Colonic mucosa (tissue), 4 donors: ENCODE measurements around the gene SPAG6. TPM values are rescaled to one million over a fixed set of nuclear protein-coding genes. Genes with fewer than 3 reads are reported as not detected.

Experiments
- DNase-seq: peaks from one replicate; pipeline ENCODE4 v3.0.0-alpha.2; 2020
- H3K27ac ChIP-seq: fragments of 200-600 bp; one replicate; pipeline ENCODE4 v1.8.0; 2021
- H3K27me3 ChIP-seq: fragments of 200-600 bp; one replicate; pipeline ENCODE4 v1.8.0; 2021
- H3K36me3 ChIP-seq: fragments of 200-600 bp; one replicate; pipeline ENCODE4 v1.8.0; 2021
- H3K4me1 ChIP-seq: fragments of 200-600 bp; one replicate; pipeline ENCODE4 v1.8.0; 2021; ENCODE audit warnings: mild to moderate bottlenecking
- H3K4me3 ChIP-seq: fragments of 200-600 bp; one replicate; pipeline ENCODE4 v1.8.0; 2021
- H3K9ac ChIP-seq, 2 donors: one replicate each; pipeline ENCODE4 v1.7.0; 2013; ENCODE audit warnings: control low read depth in 2 of 2, low read depth in 2 of 2, low read length in 2 of 2
- H3K9me3 ChIP-seq: fragments of 200-600 bp; one replicate; pipeline ENCODE4 v1.8.0; 2021
- CTCF ChIP-seq: fragments of 200-600 bp; IDR thresholded peaks from one replicate; pipeline ENCODE4 v1.8.0; 2022; ENCODE audit warnings: antibody characterized with exemption, mild to moderate bottlenecking
- intact Hi-C: fragments of 100-400 bp; cut with DNase I; formaldehyde crosslinking; loops from one replicate; pipeline ENCODE4 v1.14.1; 2022
- total RNA-seq, 2 donors: library from RNA; stranded (reverse); fragmentation: NEBNext Ultra II Directional in 1 of 2; extraction: Animal tissue kit (Norgen Biotek cat#: 25700) in 1 of 2; gene quantifications; one replicate each; pipeline ENCODE4 v1.2.1, GENCODE V29; 2021
- donor health status: healthy.
- donor health status: DM: no; HTN: no; CAD: no.
- donor health status: DM: no; HTN: no; CAD: no.

SPAG6 gene
- total RNA-seq, 2 donors from 2014 or later: not detected

- no peaks in the 10 kb centered on the region for H3K9me3 ChIP-seq
- DNase-seq: no peak
- intact Hi-C loops: no loop called here
- H3K9ac ChIP-seq: no peak overlapping the region
- TF ChIP-seq CTCF: no peak
- no peaks in the 10 kb centered on the region for H3K4me1 ChIP-seq
- no peaks in the 10 kb centered on the region for H3K27me3 ChIP-seq
- H3K27ac ChIP-seq: no peak overlapping the region
- no peak overlapping the region for H3K4me3 ChIP-seq
- H3K36me3 ChIP-seq: no peaks in the 10 kb centered on the region
Measured at GRCh38 chr10:22456486-22456885, 111.2 kb downstream of the SPAG6 start.

GRCh38 chr10:22458272-22459038 is 113.2 kb downstream of the SPAG6 start:
- Histone ChIP-seq H3K4me1 (no peaks in the 10 kb centered on the region), H3K36me3 (no peaks in the 10 kb centered on the region), H3K27me3 (no peaks in the 10 kb centered on the region), H3K9me3 (no peaks in the 10 kb centered on the region), H3K27ac (no peak overlapping the region), H3K4me3 (no peak overlapping the region), H3K9ac (no peak overlapping the region)
- DNase-seq: no peak
- intact Hi-C loops: no loop called here
- no peak for TF ChIP-seq CTCF

GRCh38 chr10:22459496-22459895 is 114.2 kb downstream of the SPAG6 start:
- H3K4me3 ChIP-seq: no peak overlapping the region
- H3K9ac ChIP-seq: no peak overlapping the region
- no peak for TF ChIP-seq CTCF
- intact Hi-C loops: no loop called here
- no peak overlapping the region for H3K27ac ChIP-seq
- no peaks in the 10 kb centered on the region for H3K27me3 ChIP-seq
- H3K36me3 ChIP-seq: no peaks in the 10 kb centered on the region
- DNase-seq: no peak
- no peaks in the 10 kb centered on the region for H3K4me1 ChIP-seq
- H3K9me3 ChIP-seq: no peaks in the 10 kb centered on the region

- DNase-seq: no peak
- Histone ChIP-seq H3K4me3 (no peak overlapping the region), H3K27me3 (no peaks in the 10 kb centered on the region), H3K4me1 (no peaks in the 10 kb centered on the region), H3K9ac (no peak overlapping the region), H3K9me3 (no peaks in the 10 kb centered on the region), H3K36me3 (no peaks in the 10 kb centered on the region), H3K27ac (no peak overlapping the region)
- TF ChIP-seq CTCF: no peak
- intact Hi-C loops: no loop called here
Measured at GRCh38 chr10:22460101-22460500, 114.8 kb downstream of the SPAG6 start.

GRCh38 chr10:22460531-22461403 is 115.5 kb downstream of the SPAG6 start:
- no peaks in the 10 kb centered on the region for H3K27me3 ChIP-seq
- no peak overlapping the region for H3K4me3 ChIP-seq
- no peaks in the 10 kb centered on the region for H3K4me1 ChIP-seq
- no peaks in the 10 kb centered on the region for H3K36me3 ChIP-seq
- H3K27ac ChIP-seq: no peak overlapping the region
- DNase-seq: no peak
- no peak for TF ChIP-seq CTCF
- H3K9ac ChIP-seq: no peak overlapping the region
- intact Hi-C loops: no loop called here
- no peaks in the 10 kb centered on the region for H3K9me3 ChIP-seq
